SK-N-SH (cell line): ENCODE measurements around the gene ZGLP1. TPM values are rescaled to one million over a fixed set of nuclear protein-coding genes. Genes with fewer than 3 reads are reported as not detected.
A peak's percentile ranks its signal among the peaks of the same experiment; 100 is the strongest.

ENCODE experiments used
- CTCF ChIA-PET: fragments of 300-600, 350-600 bp; formaldehyde crosslinking; extraction: SDS; loops from one replicate; lab custom pipeline; 2021; lab: Yijun Ruan, JAX
- POLR2A ChIA-PET: fragments of 350-600 bp; sonication (Branson Sonifier 250); formaldehyde crosslinking; extraction: SDS; loops from one replicate; lab custom pipeline; 2020; ENCODE audit warnings: antibody characterized with exemption, inconsistent platforms; lab: Yijun Ruan, JAX
- DNase-seq: peaks from one replicate; pipeline ENCODE4 v3.0.0; 2012
- H2AFZ ChIP-seq: fragments of 200-600 bp; sonication (generic); 2 replicates; pipeline ENCODE4 v1.8.1; 2016; ENCODE audit warnings: antibody characterized with exemption, mild to moderate bottlenecking, low read depth
- H3F3A ChIP-seq: fragments of 200-600 bp; sonication (generic); replicated peaks from 2 replicates; pipeline ENCODE3; 2016; ENCODE audit warnings: antibody characterized with exemption, mild to moderate bottlenecking; ENCODE audit not compliant: insufficient read depth
- H3K27ac ChIP-seq, 2 experiments: fragments of 200-500 bp in 1 of 2; fragments of 200-600 bp in 1 of 2; sonication (Bioruptor generic) in 1 of 2; sonication (generic), shearing (Covaris generic) in 1 of 2; 2 replicates each; pipeline versions ENCODE4 v1.5.1 to v1.6.1; 2014 to 2016; ENCODE audit warnings: low read depth in 2 of 2, inconsistent platforms in 1 of 2, low read length in 1 of 2, mild to moderate bottlenecking in 1 of 2, mixed read lengths in 1 of 2
- H3K27me3 ChIP-seq: fragments of 200-600 bp; sonication (generic), shearing (Covaris generic); 2 replicates; pipeline ENCODE4 v1.6.1; 2016; ENCODE audit warnings: mixed run types; ENCODE audit not compliant: insufficient read depth
- H3K36me3 ChIP-seq, 2 experiments: fragments of 200-500 bp in 1 of 2; fragments of 200-600 bp in 1 of 2; sonication (Bioruptor generic) in 1 of 2; sonication (generic) in 1 of 2; replicated peaks in 1 of 2; 2 replicates each; pipeline versions ENCODE3 to v1.5.1; 2014 to 2016; ENCODE audit warnings: low read length in 1 of 2, mild to moderate bottlenecking in 1 of 2; ENCODE audit not compliant: insufficient read depth in 2 of 2, control insufficient read depth in 1 of 2
- H3K4me1 ChIP-seq, 2 experiments: fragments of 200-500 bp in 1 of 2; fragments of 200-600 bp in 1 of 2; sonication (Bioruptor generic) in 1 of 2; sonication (generic), shearing (Covaris generic) in 1 of 2; 2 replicates each; pipeline versions ENCODE4 v1.5.1 to v1.6.1; 2014 to 2016; ENCODE audit warnings: low read depth in 1 of 2, low read length in 1 of 2, mixed run types in 1 of 2; ENCODE audit not compliant: insufficient read depth in 2 of 2, control insufficient read depth in 1 of 2
- H3K4me2 ChIP-seq: fragments of 200-600 bp; sonication (generic), shearing (Covaris generic); 2 replicates; pipeline ENCODE4 v1.6.1; 2017; ENCODE audit warnings: mixed run types
- H3K4me3 ChIP-seq, 2 experiments: fragments of 200-500 bp in 1 of 2; fragments of 200-600 bp in 1 of 2; sonication (Bioruptor generic) in 1 of 2; sonication (generic), shearing (Covaris generic) in 1 of 2; 2 replicates each; pipeline versions ENCODE4 v1.5.1 to v1.8.1; 2014 to 2016; ENCODE audit warnings: low read depth in 2 of 2, inconsistent platforms in 1 of 2, low read length in 1 of 2, mild to moderate bottlenecking in 1 of 2, mixed read lengths in 1 of 2, moderate library complexity in 1 of 2
- H3K79me2 ChIP-seq: fragments of 200-600 bp; sonication (generic); 2 replicates; pipeline ENCODE4 v1.8.1; 2017; ENCODE audit warnings: mild to moderate bottlenecking; ENCODE audit not compliant: insufficient read depth
- H3K9ac ChIP-seq: fragments of 200-600 bp; sonication (generic); 2 replicates; pipeline ENCODE4 v1.6.1; 2017; ENCODE audit warnings: mixed run types
- H3K9me2 ChIP-seq: fragments of 200-600 bp; sonication (generic); 2 replicates; pipeline ENCODE4 v1.6.1; 2017; ENCODE audit warnings: mixed run types
- H3K9me3 ChIP-seq: fragments of 200-600 bp; sonication (generic); 2 replicates; pipeline ENCODE4 v1.6.1; 2017; ENCODE audit warnings: mixed run types, mild to moderate bottlenecking, moderate library complexity
- H4K20me1 ChIP-seq: fragments of 200-600 bp; sonication (generic); 2 replicates; pipeline ENCODE4 v1.6.1; 2017; ENCODE audit warnings: mild to moderate bottlenecking, mixed run types; ENCODE audit not compliant: insufficient read depth
- CHD2 ChIP-seq: fragments of 150-350 bp; IDR thresholded peaks from 2 replicates; pipeline ENCODE4 v1.6.1; 2018; ENCODE audit warnings: low read length; ENCODE audit not compliant: partially characterized antibody
- EZH2phosphoT487 ChIP-seq: fragments of 200-600 bp; sonication (generic); IDR thresholded peaks from 2 replicates; pipeline ENCODE4 v1.6.1; 2017; ENCODE audit warnings: low read depth, mixed run types, mild to moderate bottlenecking, antibody characterized with exemption, moderate library complexity, borderline replicate concordance
- GABPA ChIP-seq: IDR thresholded peaks from 2 replicates; pipeline ENCODE4 v1.4.0; 2012; ENCODE audit warnings: low read depth, mild to moderate bottlenecking
- MXI1 ChIP-seq: IDR thresholded peaks from 2 replicates; pipeline ENCODE4 v1.6.1; 2012; ENCODE audit warnings: mild to moderate bottlenecking, low read depth, low read length, improper control_type of control experiment
- NFIC ChIP-seq: IDR thresholded peaks from 2 replicates; pipeline ENCODE4 v1.4.0; 2012; ENCODE audit warnings: borderline replicate concordance
- POLR2AphosphoS5 ChIP-seq: IDR thresholded peaks from 2 replicates; pipeline ENCODE4 v1.6.1; 2012; ENCODE audit warnings: low read depth, low read length
- RAD21 ChIP-seq: IDR thresholded peaks from 2 replicates; pipeline ENCODE4 v1.6.1; 2012; ENCODE audit warnings: mild to moderate bottlenecking, low read length
- TAF1 ChIP-seq: IDR thresholded peaks from 2 replicates; pipeline ENCODE4 v1.6.1; 2012; ENCODE audit warnings: low read depth, mild to moderate bottlenecking, low read length, moderate library complexity, borderline replicate concordance
- WGBS: methylation state at CpG from one replicate; pipeline ENCODE4 v1.1.6; 2017; ENCODE audit warnings: low lambda C conversion rate; 5-methylcytosine and 5-hydroxymethylcytosine counted together
- polyA plus RNA-seq, 3 experiments: library from polyadenylated mRNA; depleted of rRNA; stranded (reverse); fragments of >200 nt; gene quantifications; 2 replicates each; pipeline ENCODE4 v1.2.3, GENCODE V29; 2012
- TF ChIP-seq, protein P1 (sequence below): IDR thresholded peaks from 2 replicates; pipeline ENCODE4 v1.4.0; 2012; ENCODE audit warnings: low read depth
- TF ChIP-seq, protein P2 (sequence below): IDR thresholded peaks from 2 replicates; pipeline ENCODE4 v1.4.0; 2012; ENCODE audit warnings: low read depth, borderline replicate concordance
- TF ChIP-seq, protein P3 (sequence below): fragments of 200-600 bp; sonication (generic); IDR thresholded peaks from 2 replicates; pipeline ENCODE4 v1.6.1; 2017; ENCODE audit warnings: antibody characterized with exemption, mild to moderate bottlenecking, moderate library complexity

Gene ZGLP1
- polyA plus RNA-seq, 1 of the 3 experiments (the other 2 are of a cell fraction), result 1.8 TPM

DNA sequence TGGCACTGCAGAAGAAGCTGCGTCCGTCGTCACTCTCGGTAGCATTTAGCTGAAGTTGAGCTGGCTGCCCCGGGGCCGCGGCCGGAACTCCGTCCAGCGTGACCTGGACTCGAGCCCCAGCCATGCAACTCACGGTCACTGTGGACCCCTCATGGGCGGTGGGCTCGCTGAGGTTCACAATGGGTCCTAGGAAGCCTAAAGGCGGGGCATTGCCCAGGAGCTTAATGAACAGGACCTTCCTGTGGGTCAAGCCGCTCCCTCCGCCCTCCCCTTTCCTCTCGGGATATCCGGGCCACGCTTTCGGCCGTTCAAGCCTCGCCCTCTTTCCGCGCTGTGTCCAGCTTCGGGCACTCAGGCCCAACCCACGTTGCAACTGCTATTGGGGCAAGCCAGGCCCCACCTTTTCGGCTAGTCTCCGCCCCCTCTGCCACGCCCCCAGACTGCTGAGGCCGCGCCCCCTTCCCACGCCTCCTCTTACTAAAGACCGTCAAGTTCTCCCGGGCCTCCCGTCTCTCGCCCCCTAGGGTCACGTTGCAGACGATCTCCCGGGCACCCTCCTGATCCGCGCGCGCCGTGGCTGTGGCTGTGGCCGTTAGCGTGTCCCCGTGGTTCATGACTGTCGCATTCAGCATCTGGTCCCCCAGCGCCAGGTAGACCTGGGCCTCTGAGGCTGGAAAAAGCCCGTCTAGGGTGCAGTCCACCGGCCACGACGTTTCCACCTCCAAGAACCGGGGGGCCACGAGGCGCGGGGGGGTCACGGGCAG is 25.2 kb upstream of the ZGLP1 start:
- Histone ChIP-seq H3K4me2 (peak overlapping the region; percentile 97), H2AFZ (peak overlapping the region; percentile 70), H4K20me1 (peaks cover 23% of the 10 kb centered on the region), H3K9ac (peak overlapping the region; percentile 97; the same call in 1 of the 2 replicates), H3K27me3 (no peaks in the 10 kb centered on the region), H3K4me1 (peaks cover 0 to 22% of the 10 kb centered on the region in 2 experiments; a peak in 1 of 4 replicates), H3K36me3 (peaks cover 4 to 7% of the 10 kb centered on the region in 2 experiments), H3K79me2 (peaks cover 41% of the 10 kb centered on the region), H3K9me2 (no peaks in the 10 kb centered on the region), H3K9me3 (no peaks in the 10 kb centered on the region), H3K4me3 (peak overlapping the region; percentile 81 to 95), H3F3A (no peaks in the 10 kb centered on the region), H3K27ac (peak overlapping the region; percentile 74 to 97; a peak in 3 of 4 replicates)
- TF ChIP-seq, protein P1, sequence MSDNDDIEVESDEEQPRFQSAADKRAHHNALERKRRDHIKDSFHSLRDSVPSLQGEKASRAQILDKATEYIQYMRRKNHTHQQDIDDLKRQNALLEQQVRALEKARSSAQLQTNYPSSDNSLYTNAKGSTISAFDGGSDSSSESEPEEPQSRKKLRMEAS, result peak; percentile 88
- TF ChIP-seq TAF1 (peak; percentile 61), GABPA (peak; percentile 57; the same call in 1 of the 2 replicates), MXI1 (peak; percentile 97), EZH2phosphoT487 (no peak), RAD21 (peak; percentile 10; the same call in 1 of the 2 replicates), POLR2AphosphoS5 (peak; percentile 69; the same call in 1 of the 2 replicates), CHD2 (no peak), NFIC (no peak)
- TF ChIP-seq, protein P2, sequence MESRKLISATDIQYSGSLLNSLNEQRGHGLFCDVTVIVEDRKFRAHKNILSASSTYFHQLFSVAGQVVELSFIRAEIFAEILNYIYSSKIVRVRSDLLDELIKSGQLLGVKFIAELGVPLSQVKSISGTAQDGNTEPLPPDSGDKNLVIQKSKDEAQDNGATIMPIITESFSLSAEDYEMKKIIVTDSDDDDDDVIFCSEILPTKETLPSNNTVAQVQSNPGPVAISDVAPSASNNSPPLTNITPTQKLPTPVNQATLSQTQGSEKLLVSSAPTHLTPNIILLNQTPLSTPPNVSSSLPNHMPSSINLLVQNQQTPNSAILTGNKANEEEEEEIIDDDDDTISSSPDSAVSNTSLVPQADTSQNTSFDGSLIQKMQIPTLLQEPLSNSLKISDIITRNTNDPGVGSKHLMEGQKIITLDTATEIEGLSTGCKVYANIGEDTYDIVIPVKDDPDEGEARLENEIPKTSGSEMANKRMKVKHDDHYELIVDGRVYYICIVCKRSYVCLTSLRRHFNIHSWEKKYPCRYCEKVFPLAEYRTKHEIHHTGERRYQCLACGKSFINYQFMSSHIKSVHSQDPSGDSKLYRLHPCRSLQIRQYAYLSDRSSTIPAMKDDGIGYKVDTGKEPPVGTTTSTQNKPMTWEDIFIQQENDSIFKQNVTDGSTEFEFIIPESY, result no peak
- TF ChIP-seq, protein P3, sequence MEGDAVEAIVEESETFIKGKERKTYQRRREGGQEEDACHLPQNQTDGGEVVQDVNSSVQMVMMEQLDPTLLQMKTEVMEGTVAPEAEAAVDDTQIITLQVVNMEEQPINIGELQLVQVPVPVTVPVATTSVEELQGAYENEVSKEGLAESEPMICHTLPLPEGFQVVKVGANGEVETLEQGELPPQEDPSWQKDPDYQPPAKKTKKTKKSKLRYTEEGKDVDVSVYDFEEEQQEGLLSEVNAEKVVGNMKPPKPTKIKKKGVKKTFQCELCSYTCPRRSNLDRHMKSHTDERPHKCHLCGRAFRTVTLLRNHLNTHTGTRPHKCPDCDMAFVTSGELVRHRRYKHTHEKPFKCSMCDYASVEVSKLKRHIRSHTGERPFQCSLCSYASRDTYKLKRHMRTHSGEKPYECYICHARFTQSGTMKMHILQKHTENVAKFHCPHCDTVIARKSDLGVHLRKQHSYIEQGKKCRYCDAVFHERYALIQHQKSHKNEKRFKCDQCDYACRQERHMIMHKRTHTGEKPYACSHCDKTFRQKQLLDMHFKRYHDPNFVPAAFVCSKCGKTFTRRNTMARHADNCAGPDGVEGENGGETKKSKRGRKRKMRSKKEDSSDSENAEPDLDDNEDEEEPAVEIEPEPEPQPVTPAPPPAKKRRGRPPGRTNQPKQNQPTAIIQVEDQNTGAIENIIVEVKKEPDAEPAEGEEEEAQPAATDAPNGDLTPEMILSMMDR, result peak; percentile 35
- WGBS, result 3% methylated on average over 29 of the region's 59 CpGs
- ChIA-PET POLR2A (interaction anchor here (1.3 to 1.9 kb wide), 4 partner anchors 14 to 195 kb away, joined by 3 to 15 read pairs (median 4); partner anchors contain the start of gene TYK2), CTCF (interaction anchor here (0.7 to 3.3 kb wide), 7 partner anchors 46 to 75 kb away, joined by 3 to 18 read pairs (median 3); partner anchors contain the start of genes ICAM1 and TYK2)
- peak; percentile 92 for DNase-seq
